ENCODE data around the gene OPN4. TPM values are rescaled to one million over a fixed set of nuclear protein-coding genes. Genes with fewer than 3 reads are reported as not detected.

The OPN4 gene
- total and polyA plus RNA-seq, 9 of the 15 experiments (the other 6 are each of a cell fraction or from before 2014, with no cell fraction given), result not detected

DNA sequence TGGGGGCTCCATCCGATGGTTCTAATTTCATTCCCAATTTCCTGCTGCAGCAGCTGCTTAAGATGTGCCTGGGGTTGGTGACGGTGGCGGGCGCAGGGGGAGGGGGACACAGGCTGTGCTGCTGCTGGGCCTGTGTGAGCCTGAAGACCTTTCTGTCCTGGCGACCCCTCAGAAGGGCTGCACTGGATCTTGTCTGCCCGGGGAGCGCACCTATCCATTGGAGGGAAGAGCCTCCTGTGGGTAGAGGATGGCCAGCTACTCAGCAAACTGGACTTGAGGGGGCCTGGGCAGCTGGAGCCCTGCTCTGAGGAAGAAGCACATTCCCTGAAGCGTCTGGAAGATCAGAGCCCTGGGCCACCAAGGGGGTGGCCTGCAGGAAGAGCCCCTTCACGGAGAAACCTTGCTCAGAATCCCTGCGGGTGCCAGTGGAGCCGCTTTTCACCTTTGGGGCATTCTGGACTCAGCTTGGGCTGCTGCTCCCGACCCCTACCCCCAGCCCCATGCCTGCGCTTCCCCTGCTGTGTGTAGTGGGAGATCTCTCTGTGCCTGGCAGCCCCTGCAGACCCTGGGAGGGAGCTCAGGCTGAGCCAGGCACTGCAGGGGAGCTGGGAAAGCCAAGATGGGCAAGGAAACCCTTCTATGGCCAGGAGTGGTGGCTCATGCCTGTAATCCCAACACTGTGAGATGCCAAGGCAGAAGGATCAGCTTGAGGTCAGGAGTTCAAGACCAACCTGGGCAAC lies 31.7 kb downstream of the OPN4 start (continued):
- TF ChIP-seq ERF (CRISPR knock-in tag; IDR thresholded peaks at IDR 0.05) (no peak), ZNF239 (CRISPR knock-in tag; IDR thresholded peaks at IDR 0.05) (no peak), ZBTB17 (CRISPR knock-in tag; IDR thresholded peaks at IDR 0.05) (no peak)
- TF ChIP-seq, protein P1, sequence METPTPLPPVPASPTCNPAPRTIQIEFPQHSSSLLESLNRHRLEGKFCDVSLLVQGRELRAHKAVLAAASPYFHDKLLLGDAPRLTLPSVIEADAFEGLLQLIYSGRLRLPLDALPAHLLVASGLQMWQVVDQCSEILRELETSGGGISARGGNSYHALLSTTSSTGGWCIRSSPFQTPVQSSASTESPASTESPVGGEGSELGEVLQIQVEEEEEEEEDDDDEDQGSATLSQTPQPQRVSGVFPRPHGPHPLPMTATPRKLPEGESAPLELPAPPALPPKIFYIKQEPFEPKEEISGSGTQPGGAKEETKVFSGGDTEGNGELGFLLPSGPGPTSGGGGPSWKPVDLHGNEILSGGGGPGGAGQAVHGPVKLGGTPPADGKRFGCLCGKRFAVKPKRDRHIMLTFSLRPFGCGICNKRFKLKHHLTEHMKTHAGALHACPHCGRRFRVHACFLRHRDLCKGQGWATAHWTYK (CRISPR knock-in tag; IDR thresholded peaks at IDR 0.05), result no peak
- TF ChIP-seq, protein P2, sequence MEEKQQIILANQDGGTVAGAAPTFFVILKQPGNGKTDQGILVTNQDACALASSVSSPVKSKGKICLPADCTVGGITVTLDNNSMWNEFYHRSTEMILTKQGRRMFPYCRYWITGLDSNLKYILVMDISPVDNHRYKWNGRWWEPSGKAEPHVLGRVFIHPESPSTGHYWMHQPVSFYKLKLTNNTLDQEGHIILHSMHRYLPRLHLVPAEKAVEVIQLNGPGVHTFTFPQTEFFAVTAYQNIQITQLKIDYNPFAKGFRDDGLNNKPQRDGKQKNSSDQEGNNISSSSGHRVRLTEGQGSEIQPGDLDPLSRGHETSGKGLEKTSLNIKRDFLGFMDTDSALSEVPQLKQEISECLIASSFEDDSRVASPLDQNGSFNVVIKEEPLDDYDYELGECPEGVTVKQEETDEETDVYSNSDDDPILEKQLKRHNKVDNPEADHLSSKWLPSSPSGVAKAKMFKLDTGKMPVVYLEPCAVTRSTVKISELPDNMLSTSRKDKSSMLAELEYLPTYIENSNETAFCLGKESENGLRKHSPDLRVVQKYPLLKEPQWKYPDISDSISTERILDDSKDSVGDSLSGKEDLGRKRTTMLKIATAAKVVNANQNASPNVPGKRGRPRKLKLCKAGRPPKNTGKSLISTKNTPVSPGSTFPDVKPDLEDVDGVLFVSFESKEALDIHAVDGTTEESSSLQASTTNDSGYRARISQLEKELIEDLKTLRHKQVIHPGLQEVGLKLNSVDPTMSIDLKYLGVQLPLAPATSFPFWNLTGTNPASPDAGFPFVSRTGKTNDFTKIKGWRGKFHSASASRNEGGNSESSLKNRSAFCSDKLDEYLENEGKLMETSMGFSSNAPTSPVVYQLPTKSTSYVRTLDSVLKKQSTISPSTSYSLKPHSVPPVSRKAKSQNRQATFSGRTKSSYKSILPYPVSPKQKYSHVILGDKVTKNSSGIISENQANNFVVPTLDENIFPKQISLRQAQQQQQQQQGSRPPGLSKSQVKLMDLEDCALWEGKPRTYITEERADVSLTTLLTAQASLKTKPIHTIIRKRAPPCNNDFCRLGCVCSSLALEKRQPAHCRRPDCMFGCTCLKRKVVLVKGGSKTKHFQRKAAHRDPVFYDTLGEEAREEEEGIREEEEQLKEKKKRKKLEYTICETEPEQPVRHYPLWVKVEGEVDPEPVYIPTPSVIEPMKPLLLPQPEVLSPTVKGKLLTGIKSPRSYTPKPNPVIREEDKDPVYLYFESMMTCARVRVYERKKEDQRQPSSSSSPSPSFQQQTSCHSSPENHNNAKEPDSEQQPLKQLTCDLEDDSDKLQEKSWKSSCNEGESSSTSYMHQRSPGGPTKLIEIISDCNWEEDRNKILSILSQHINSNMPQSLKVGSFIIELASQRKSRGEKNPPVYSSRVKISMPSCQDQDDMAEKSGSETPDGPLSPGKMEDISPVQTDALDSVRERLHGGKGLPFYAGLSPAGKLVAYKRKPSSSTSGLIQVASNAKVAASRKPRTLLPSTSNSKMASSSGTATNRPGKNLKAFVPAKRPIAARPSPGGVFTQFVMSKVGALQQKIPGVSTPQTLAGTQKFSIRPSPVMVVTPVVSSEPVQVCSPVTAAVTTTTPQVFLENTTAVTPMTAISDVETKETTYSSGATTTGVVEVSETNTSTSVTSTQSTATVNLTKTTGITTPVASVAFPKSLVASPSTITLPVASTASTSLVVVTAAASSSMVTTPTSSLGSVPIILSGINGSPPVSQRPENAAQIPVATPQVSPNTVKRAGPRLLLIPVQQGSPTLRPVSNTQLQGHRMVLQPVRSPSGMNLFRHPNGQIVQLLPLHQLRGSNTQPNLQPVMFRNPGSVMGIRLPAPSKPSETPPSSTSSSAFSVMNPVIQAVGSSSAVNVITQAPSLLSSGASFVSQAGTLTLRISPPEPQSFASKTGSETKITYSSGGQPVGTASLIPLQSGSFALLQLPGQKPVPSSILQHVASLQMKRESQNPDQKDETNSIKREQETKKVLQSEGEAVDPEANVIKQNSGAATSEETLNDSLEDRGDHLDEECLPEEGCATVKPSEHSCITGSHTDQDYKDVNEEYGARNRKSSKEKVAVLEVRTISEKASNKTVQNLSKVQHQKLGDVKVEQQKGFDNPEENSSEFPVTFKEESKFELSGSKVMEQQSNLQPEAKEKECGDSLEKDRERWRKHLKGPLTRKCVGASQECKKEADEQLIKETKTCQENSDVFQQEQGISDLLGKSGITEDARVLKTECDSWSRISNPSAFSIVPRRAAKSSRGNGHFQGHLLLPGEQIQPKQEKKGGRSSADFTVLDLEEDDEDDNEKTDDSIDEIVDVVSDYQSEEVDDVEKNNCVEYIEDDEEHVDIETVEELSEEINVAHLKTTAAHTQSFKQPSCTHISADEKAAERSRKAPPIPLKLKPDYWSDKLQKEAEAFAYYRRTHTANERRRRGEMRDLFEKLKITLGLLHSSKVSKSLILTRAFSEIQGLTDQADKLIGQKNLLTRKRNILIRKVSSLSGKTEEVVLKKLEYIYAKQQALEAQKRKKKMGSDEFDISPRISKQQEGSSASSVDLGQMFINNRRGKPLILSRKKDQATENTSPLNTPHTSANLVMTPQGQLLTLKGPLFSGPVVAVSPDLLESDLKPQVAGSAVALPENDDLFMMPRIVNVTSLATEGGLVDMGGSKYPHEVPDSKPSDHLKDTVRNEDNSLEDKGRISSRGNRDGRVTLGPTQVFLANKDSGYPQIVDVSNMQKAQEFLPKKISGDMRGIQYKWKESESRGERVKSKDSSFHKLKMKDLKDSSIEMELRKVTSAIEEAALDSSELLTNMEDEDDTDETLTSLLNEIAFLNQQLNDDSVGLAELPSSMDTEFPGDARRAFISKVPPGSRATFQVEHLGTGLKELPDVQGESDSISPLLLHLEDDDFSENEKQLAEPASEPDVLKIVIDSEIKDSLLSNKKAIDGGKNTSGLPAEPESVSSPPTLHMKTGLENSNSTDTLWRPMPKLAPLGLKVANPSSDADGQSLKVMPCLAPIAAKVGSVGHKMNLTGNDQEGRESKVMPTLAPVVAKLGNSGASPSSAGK (IDR thresholded peaks at IDR 0.05), result no peak
